ENCODE results near the gene JADE2. TPM values are rescaled to one million over a fixed set of nuclear protein-coding genes. Genes with fewer than 3 reads are reported as not detected.

Gene JADE2
- total RNA-seq (ENCODE audit: unreplicated experiment): 2.1 TPM
- long read RNA-seq: 0 reads

- Mint-ChIP-seq H3K9me3 (ENCODE audit: unreplicated experiment) (peaks cover 5% of the 10 kb centered on the region), H3K36me3 (ENCODE audit: unreplicated experiment) (no peaks in the 10 kb centered on the region), H3K27me3 (ENCODE audit: unreplicated experiment) (peaks cover 11% of the 10 kb centered on the region), H3K27ac (ENCODE audit: unreplicated experiment) (peak within 1 kb of the TSS; percentile 68), H3K4me3 (ENCODE audit: unreplicated experiment) (peak within 1 kb of the TSS; percentile 94), H3K4me1 (ENCODE audit: low read depth, unreplicated experiment) (peaks cover 3% of the 10 kb centered on the region)
- no peak for TF ChIP-seq CTCF (IDR thresholded peaks at IDR 0.05; ENCODE audit: partially characterized antibody, unreplicated experiment)
- peak; percentile 44 for DNase-seq
Observed at GRCh38 chr5:134524826-134525682, at the start of gene JADE2. TSS of gene JADE2 (plus strand) at chr5:134525670. CDS start at chr5:134535858, 10,188 bp downstream.

GRCh38 chr5:134477462-134478245 lies 47.8 kb upstream of the JADE2 start:
- peaks cover 3% of the 10 kb centered on the region for H3K9me3 Mint-ChIP-seq (ENCODE audit: unreplicated experiment)
- no peak overlapping the region for H3K27ac Mint-ChIP-seq (ENCODE audit: unreplicated experiment)
- no peaks in the 10 kb centered on the region for H3K36me3 Mint-ChIP-seq (ENCODE audit: unreplicated experiment)
- H3K27me3 Mint-ChIP-seq (ENCODE audit: unreplicated experiment): peaks cover 1% of the 10 kb centered on the region
- no peaks in the 10 kb centered on the region for H3K4me1 Mint-ChIP-seq (ENCODE audit: low read depth, unreplicated experiment)
- no peak for DNase-seq
- H3K4me3 Mint-ChIP-seq (ENCODE audit: unreplicated experiment): no peak overlapping the region
- TF ChIP-seq CTCF (IDR thresholded peaks at IDR 0.05; ENCODE audit: partially characterized antibody, unreplicated experiment): no peak

GRCh38 chr5:134479839-134480238 lies 45.6 kb upstream of the JADE2 start:
- H3K36me3 Mint-ChIP-seq (ENCODE audit: unreplicated experiment): no peaks in the 10 kb centered on the region
- DNase-seq: no peak
- H3K9me3 Mint-ChIP-seq (ENCODE audit: unreplicated experiment): peaks cover 3% of the 10 kb centered on the region
- peaks cover 1% of the 10 kb centered on the region for H3K27me3 Mint-ChIP-seq (ENCODE audit: unreplicated experiment)
- H3K4me1 Mint-ChIP-seq (ENCODE audit: low read depth, unreplicated experiment): no peaks in the 10 kb centered on the region
- no peak overlapping the region for H3K4me3 Mint-ChIP-seq (ENCODE audit: unreplicated experiment)
- H3K27ac Mint-ChIP-seq (ENCODE audit: unreplicated experiment): no peak overlapping the region
- no peak for TF ChIP-seq CTCF (IDR thresholded peaks at IDR 0.05; ENCODE audit: partially characterized antibody, unreplicated experiment)

- Mint-ChIP-seq H3K4me1 (ENCODE audit: low read depth, unreplicated experiment) (no peaks in the 10 kb centered on the region), H3K4me3 (ENCODE audit: unreplicated experiment) (no peak overlapping the region), H3K27me3 (ENCODE audit: unreplicated experiment) (no peaks in the 10 kb centered on the region), H3K9me3 (ENCODE audit: unreplicated experiment) (peaks cover 3% of the 10 kb centered on the region), H3K27ac (ENCODE audit: unreplicated experiment) (no peak overlapping the region), H3K36me3 (ENCODE audit: unreplicated experiment) (no peaks in the 10 kb centered on the region)
- DNase-seq: no peak
- TF ChIP-seq CTCF (IDR thresholded peaks at IDR 0.05; ENCODE audit: partially characterized antibody, unreplicated experiment): no peak
Observed at GRCh38 chr5:134489227-134489944, 36.1 kb upstream of the JADE2 start.

All from glutamatergic neuron (in vitro differentiated cells).